Stimulated activated naive CD8-positive, alpha-beta T cell treated with anti-CD3 and anti-CD28 coated beads, Interleukin-15, amount 100 ng/mL, for 72 hours (primary cell): ENCODE results near the gene PGS1.
A peak's percentile ranks its signal among the peaks of the same experiment; 100 is the strongest.

Source experiments
- ATAC-seq: fragments of 150-1000 bp; cut with Tn5 transposase; 2 replicates; pipeline ENCODE4 v1.10.0; 2021; ENCODE audit warnings: mild to moderate bottlenecking, moderate library complexity
- DNase-seq, 2 donors: peaks; one replicate each; pipeline ENCODE4 v3.0.0; 2021 to 2022
- H3K27ac Mint-ChIP-seq, 2 donors: one replicate each; pipeline ENCODE4 v1.8.0; 2022; ENCODE audit warnings: mild to moderate bottlenecking in 2 of 2, mixed read lengths in 2 of 2, moderate library complexity in 2 of 2
- H3K27me3 Mint-ChIP-seq: one replicate; pipeline ENCODE4 v1.8.0; 2022; ENCODE audit warnings: mixed read lengths
- H3K4me1 Mint-ChIP-seq: one replicate; pipeline ENCODE4 v1.8.0; 2022; ENCODE audit warnings: mild to moderate bottlenecking, mixed read lengths
- H3K4me3 Mint-ChIP-seq, 2 donors: one replicate each; pipeline ENCODE4 v1.8.0; 2022; ENCODE audit warnings: mild to moderate bottlenecking in 2 of 2, mixed read lengths in 2 of 2, moderate library complexity in 1 of 2
- H3K9me3 Mint-ChIP-seq, 2 donors: one replicate each; pipeline ENCODE4 v1.8.0; 2022; ENCODE audit warnings: mixed read lengths in 2 of 2

The PGS1 gene

GRCh38 chr17:78343187-78343542, 35.3 kb upstream of the PGS1 start:
- DNase-seq = no peak
- Mint-ChIP-seq H3K27ac (peak overlapping the region; percentile 88 to 93), H3K9me3 (no peaks in the 10 kb centered on the region), H3K4me3 (peak overlapping the region; percentile 75 to 78), H3K4me1 (peaks cover 66% of the 10 kb centered on the region), H3K27me3 (peaks cover 7% of the 10 kb centered on the region)
- peak; percentile 27 for ATAC-seq

DNA sequence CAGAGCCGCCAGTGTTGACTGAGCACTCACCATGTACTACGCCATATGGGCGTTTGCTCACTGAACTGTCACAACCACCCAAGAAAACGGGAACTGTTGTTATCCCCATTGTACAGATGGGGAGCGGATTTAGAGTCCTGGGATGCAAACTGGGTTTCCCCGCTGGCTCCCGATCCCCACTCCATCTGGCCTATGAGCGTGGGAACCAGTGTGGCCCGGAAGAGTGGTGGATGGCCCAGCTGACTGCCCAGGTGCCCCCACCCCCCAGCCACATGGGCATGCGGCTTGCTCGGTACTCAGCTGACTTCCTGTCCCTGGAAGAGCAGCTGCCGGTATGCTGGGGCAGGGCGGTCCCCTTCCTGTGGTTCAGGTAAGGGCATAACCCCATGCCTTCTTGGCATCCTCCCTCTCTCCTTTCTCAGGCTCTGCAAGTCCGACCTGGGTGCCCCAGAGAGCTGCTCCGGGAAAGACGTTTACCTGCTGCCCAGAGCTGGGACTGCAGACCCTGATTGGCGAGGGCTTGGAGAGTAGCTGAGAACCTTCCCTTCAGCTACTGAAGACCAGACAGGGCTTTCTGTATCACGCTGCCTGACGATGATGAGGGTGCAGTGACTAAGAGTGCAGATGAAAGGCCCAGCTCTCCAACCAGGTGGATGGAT, 34.8 kb upstream of the PGS1 start:
- no peaks in the 10 kb centered on the region for H3K9me3 Mint-ChIP-seq
- peaks cover 69% of the 10 kb centered on the region for H3K4me1 Mint-ChIP-seq
- H3K27ac Mint-ChIP-seq = peak overlapping the region; percentile 88 to 93
- H3K4me3 Mint-ChIP-seq = peak overlapping the region; percentile 75 to 78
- DNase-seq = peak; percentile 56 to 76
- peak; percentile 91 for ATAC-seq
- peaks cover 7% of the 10 kb centered on the region for H3K27me3 Mint-ChIP-seq

- H3K4me1 Mint-ChIP-seq = peaks cover 71% of the 10 kb centered on the region
- no peak for ATAC-seq
- H3K27ac Mint-ChIP-seq = no peak overlapping the region
- H3K4me3 Mint-ChIP-seq = no peak overlapping the region
- DNase-seq = no peak
- H3K27me3 Mint-ChIP-seq = peaks cover 7% of the 10 kb centered on the region
- no peaks in the 10 kb centered on the region for H3K9me3 Mint-ChIP-seq
Observed at GRCh38 chr17:78344666-78345065, 33.8 kb upstream of the PGS1 start.

DNA sequence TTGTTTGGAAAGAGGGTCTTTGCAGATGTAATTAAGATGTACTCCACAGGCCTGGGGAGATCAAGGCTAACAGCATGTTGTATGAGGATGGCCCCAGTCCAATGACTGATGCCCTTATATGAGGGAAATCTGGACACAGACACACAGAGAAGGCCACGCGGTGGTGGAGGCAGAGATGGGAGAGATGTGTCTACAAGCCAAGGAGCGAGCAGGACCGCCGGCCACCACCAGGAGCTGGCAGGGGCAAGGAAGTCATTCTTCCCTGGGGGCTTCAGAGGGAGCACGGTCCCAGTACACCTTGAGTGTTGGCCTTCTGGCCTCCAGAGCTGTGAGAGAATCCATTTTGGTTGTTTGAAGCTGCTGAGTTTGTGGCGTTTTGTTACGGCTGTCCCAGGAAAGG, 33.3 kb upstream of the PGS1 start:
- no peak for ATAC-seq
- peaks cover 74% of the 10 kb centered on the region for H3K4me1 Mint-ChIP-seq
- H3K27ac Mint-ChIP-seq = no peak overlapping the region
- no peak for DNase-seq
- H3K4me3 Mint-ChIP-seq = no peak overlapping the region
- peaks cover 7% of the 10 kb centered on the region for H3K27me3 Mint-ChIP-seq
- H3K9me3 Mint-ChIP-seq = no peaks in the 10 kb centered on the region

DNA sequence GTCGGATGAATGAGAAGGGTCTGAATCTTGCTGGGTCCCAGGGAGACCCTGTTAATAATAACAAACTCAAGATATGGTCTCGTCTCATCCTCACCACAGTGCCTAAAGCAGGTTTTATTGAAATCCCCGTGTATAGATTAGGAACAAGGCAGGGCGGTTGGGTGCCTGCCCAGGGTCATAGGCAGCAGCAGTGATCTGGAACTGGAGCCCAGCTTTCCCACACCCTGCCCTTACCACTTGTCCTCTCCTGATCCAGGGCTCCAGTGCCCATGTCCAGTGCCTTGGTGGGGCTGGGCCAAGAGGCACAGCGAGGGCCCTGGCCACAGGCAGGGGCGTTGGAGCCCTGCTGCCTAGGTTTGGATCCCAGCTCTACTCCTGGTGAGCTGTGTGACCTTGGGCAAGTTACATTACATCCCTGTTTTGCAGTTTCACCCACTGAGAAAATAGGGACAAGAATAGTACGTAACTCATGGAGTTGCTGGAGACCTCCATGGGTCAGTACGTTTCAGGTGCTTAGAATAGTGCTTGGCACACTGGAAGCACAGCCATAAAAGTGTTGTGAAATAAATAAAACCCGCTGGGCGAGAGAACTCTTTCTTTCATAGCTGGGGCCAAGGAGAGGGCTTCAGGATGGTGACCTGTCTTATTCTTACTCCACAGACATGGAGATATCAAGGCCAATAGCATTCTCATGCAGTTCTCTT, 32.5 kb upstream of the PGS1 start:
- Mint-ChIP-seq H3K9me3 (no peaks in the 10 kb centered on the region), H3K4me3 (no peak overlapping the region), H3K27me3 (no peaks in the 10 kb centered on the region), H3K27ac (no peak overlapping the region), H3K4me1 (peaks cover 73% of the 10 kb centered on the region)
- no peak for DNase-seq
- no peak for ATAC-seq

GRCh38 chr17:78346605-78347250, 31.7 kb upstream of the PGS1 start:
- no peak for DNase-seq
- H3K4me3 Mint-ChIP-seq = no peak overlapping the region
- no peak overlapping the region for H3K27ac Mint-ChIP-seq
- no peak for ATAC-seq
- H3K9me3 Mint-ChIP-seq = no peaks in the 10 kb centered on the region
- no peaks in the 10 kb centered on the region for H3K27me3 Mint-ChIP-seq
- peaks cover 73% of the 10 kb centered on the region for H3K4me1 Mint-ChIP-seq

DNA sequence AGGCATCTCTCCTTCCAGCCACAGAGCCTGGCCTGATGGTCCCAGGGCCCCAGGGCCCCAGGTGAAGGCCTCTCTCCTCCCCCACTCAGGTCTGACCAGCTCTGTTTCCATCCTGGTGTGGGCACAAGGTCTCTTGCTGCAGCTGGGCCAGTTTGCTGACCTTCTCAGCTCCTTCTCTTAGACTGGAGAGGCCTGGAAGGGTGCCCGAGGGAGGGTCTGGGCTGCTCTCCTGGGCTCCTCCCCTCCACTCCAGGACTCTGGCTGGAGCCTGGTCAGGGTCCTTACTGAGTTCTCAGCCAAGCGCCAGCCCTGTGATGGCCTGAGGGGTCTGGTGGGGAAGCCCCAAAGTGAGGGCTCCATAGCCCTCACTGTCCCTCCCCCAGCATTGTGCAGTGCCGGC, 31.0 kb upstream of the PGS1 start:
- no peak for ATAC-seq
- DNase-seq = no peak
- H3K9me3 Mint-ChIP-seq = no peaks in the 10 kb centered on the region
- H3K27ac Mint-ChIP-seq = no peak overlapping the region
- no peak overlapping the region for H3K4me3 Mint-ChIP-seq
- peaks cover 78% of the 10 kb centered on the region for H3K4me1 Mint-ChIP-seq
- H3K27me3 Mint-ChIP-seq = no peaks in the 10 kb centered on the region

GRCh38 chr17:78348055-78348770, 30.2 kb upstream of the PGS1 start:
- H3K4me3 Mint-ChIP-seq = no peak overlapping the region
- ATAC-seq = no peak

GRCh38 chr17:78349891-78350642, 28.4 kb upstream of the PGS1 start:
- Mint-ChIP-seq H3K4me1 (peaks cover 74% of the 10 kb centered on the region), H3K27me3 (no peaks in the 10 kb centered on the region), H3K4me3 (no peak overlapping the region), H3K9me3 (no peaks in the 10 kb centered on the region), H3K27ac (peak overlapping the region in 1 of 2 donors; percentile 36)
- no peak for DNase-seq
- no peak for ATAC-seq

More at GRCh38 chr17:78348055-78348770, 30.2 kb upstream of the PGS1 start:
- Mint-ChIP-seq H3K9me3 (no peaks in the 10 kb centered on the region), H3K4me1 (peaks cover 74% of the 10 kb centered on the region), H3K27me3 (no peaks in the 10 kb centered on the region), H3K27ac (peak overlapping the region; percentile 19 to 24)
- DNase-seq = no peak

- Mint-ChIP-seq H3K27me3 (no peaks in the 10 kb centered on the region), H3K27ac (no peak overlapping the region), H3K9me3 (no peaks in the 10 kb centered on the region), H3K4me1 (peaks cover 85% of the 10 kb centered on the region), H3K4me3 (peak overlapping the region in 1 of 2 donors; percentile 31)
- DNase-seq = no peak
- ATAC-seq = no peak
Observed at GRCh38 chr17:78351449-78352006, 26.9 kb upstream of the PGS1 start.

- no peak for DNase-seq
- Mint-ChIP-seq H3K4me3 (peak overlapping the region; percentile 84 to 86), H3K9me3 (no peaks in the 10 kb centered on the region), H3K27me3 (no peaks in the 10 kb centered on the region), H3K4me1 (peaks cover 85% of the 10 kb centered on the region), H3K27ac (no peak overlapping the region)
- no peak for ATAC-seq
Observed at GRCh38 chr17:78353834-78354233, 24.6 kb upstream of the PGS1 start.

DNA sequence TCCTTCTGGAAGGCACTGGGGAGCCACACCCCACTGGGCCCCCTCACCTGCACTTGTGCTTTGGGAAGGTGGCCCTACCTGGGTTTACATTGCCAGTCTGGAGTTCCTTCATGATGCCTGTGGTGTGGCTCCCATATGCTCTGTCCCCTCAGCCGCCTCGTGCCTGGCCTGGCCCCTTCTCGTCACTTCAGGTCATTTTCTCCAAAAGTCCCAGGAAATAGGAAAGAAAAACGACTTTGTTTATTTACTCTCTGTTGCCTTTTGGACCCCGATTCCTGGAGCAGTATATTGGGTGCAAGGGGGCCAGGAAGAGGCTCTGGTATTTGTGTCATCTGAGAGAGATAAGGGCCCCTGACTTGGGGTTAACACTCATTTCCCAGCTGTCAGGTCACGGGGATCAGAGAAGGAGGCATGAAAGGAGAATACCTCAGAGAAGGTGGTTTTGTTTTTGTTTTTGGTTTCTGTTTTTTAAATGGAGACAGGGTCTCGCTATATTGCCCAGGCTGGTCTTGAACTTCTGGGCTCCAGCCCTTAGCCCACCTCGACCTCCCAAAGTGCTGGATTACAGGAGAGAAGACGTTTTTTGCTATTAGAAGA, 23.3 kb upstream of the PGS1 start:
- peak in 1 of 2 donors; percentile 57 for DNase-seq
- peak overlapping the region; percentile 81 to 91 for H3K4me3 Mint-ChIP-seq
- H3K4me1 Mint-ChIP-seq = peaks cover 75% of the 10 kb centered on the region
- no peaks in the 10 kb centered on the region for H3K27me3 Mint-ChIP-seq
- ATAC-seq = peak; percentile 11
- no peaks in the 10 kb centered on the region for H3K9me3 Mint-ChIP-seq
- peak overlapping the region in 1 of 2 donors; percentile 92 for H3K27ac Mint-ChIP-seq

- Mint-ChIP-seq H3K27me3 (peaks cover under 1% of the 10 kb centered on the region), H3K9me3 (no peaks in the 10 kb centered on the region), H3K4me1 (peaks cover 72% of the 10 kb centered on the region), H3K27ac (peak overlapping the region; percentile 37 to 92), H3K4me3 (peak overlapping the region; percentile 81 to 91)
- DNase-seq (no peak), ATAC-seq (no peak)
Observed at GRCh38 chr17:78355701-78356100, 22.7 kb upstream of the PGS1 start.

DNA sequence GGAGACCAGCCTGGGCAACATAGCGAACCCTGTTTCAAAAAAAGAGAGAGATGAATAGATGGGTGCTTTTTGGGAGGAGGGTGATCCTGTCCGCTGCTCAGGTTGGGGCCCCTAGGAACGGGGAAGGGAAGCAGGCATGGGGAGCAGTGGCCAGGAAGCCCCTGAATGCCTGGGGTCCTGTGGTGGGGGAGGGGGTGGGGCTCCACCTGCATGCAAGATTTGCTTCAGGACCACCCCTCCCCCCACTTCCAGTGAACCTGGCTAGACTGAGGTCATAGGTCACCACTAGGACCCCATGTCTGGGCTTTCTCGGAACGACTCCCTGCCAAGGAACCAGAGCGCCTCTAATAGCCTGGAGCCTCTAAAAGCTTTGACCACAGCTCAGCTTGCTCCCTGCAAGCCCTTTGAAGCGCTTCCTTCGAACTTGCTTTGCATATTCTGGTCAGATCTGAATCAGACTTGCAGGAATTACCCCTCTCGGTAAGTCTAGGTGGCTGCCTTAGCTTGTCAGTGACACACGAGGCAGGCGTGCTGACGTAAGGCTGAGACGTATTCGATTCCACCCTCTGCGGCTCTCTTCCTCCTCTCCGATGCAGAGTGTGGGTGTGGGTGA, 22.2 kb upstream of the PGS1 start:
- ATAC-seq = peak; percentile 73
- Mint-ChIP-seq H3K27me3 (peaks cover 5% of the 10 kb centered on the region), H3K9me3 (no peaks in the 10 kb centered on the region), H3K27ac (peak overlapping the region; percentile 37 to 72), H3K4me1 (peaks cover 75% of the 10 kb centered on the region), H3K4me3 (peak overlapping the region; percentile 81 to 91)
- DNase-seq = peak; percentile 88 to 95
